ENCODE data around the gene PAQR5. TPM values are rescaled to one million over a fixed set of nuclear protein-coding genes. Genes with fewer than 3 reads are reported as not detected.

PAQR5 gene
- total RNA-seq, 1 experiment from 2014 or later: 3.4 TPM

DNA sequence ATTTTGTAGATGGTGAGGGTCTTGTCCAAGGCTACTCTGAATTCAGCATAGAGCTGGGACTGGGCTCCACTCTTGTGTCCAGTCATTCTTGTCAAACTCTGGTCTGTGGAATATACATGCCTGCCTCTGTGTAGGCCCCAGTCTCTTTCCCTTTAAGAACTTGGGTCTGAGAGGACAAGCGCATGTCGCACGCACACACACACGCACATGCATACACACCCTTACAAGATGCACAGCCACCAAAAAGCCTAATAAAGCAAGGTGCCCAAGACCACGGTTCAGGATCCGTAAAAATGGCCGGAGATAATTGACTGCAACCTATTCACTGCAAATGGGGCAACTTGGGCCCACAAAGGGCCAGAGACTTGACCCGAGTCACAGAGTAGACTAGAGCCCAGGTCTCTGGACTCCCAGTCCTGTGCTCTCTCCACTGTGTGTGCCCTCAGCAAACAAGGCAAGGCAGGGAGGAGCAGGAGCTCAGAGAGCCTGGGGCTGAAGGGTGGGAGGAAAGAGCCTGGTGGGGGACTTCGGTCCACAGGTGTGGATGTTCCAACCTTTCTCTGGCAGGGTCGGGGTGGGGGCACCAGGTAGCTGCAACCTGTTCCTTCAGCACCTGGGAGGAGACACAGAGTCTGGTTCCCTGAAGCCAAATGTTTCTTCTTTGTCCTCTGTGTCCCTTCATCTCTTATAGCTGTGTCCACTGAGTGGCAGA is 914 bp upstream of the PAQR5 start:
- no TSS peak for BruUV-seq (replicated peaks)
- intact Hi-C loops (cut with micrococcal nuclease; ENCODE audit: unreplicated experiment): loop anchor here (10.0 kb wide), 1 partner anchor 97 kb away; no protein-coding TSS in a partner anchor
- Mint-ChIP-seq H3K27ac (ENCODE audit: unreplicated experiment) (no peak overlapping the region), H3K27me3 (ENCODE audit: insufficient read depth, unreplicated experiment) (peaks cover 3% of the 10 kb centered on the region), H3K4me1 (ENCODE audit: low read depth, unreplicated experiment) (peaks cover 13% of the 10 kb centered on the region), H3K36me3 (ENCODE audit: insufficient read depth, unreplicated experiment) (no peaks in the 10 kb centered on the region), H3K9me3 (ENCODE audit: unreplicated experiment) (no peaks in the 10 kb centered on the region), H3K4me3 (ENCODE audit: unreplicated experiment) (peak overlapping the region; percentile 69)
- TF ChIP-seq, protein P1, sequence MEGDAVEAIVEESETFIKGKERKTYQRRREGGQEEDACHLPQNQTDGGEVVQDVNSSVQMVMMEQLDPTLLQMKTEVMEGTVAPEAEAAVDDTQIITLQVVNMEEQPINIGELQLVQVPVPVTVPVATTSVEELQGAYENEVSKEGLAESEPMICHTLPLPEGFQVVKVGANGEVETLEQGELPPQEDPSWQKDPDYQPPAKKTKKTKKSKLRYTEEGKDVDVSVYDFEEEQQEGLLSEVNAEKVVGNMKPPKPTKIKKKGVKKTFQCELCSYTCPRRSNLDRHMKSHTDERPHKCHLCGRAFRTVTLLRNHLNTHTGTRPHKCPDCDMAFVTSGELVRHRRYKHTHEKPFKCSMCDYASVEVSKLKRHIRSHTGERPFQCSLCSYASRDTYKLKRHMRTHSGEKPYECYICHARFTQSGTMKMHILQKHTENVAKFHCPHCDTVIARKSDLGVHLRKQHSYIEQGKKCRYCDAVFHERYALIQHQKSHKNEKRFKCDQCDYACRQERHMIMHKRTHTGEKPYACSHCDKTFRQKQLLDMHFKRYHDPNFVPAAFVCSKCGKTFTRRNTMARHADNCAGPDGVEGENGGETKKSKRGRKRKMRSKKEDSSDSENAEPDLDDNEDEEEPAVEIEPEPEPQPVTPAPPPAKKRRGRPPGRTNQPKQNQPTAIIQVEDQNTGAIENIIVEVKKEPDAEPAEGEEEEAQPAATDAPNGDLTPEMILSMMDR (IDR thresholded peaks at IDR 0.05; ENCODE audit: insufficient read depth in 1 of 2, low read depth in 1 of 2, low read length in 1 of 2, severe bottlenecking in 1 of 2, unreplicated experiment in 1 of 2): no peak
- H3K4me1 ChIP-seq: peaks cover 7% of the 10 kb centered on the region; the same call in 1 of the 2 replicates
- H3K36me3 ChIP-seq (ENCODE audit: control insufficient read depth, insufficient read depth, low read length): no peaks in the 10 kb centered on the region
- CTCF ChIA-PET: no interaction called here
- no peak overlapping the region for H3K4me3 ChIP-seq (ENCODE audit: low read depth, low read length)
- H3K9me3 ChIP-seq: no peaks in the 10 kb centered on the region
- DNase-seq: no peak
- POLR2A ChIA-PET: no interaction called here
- H3K27me3 ChIP-seq (replicated peaks; ENCODE audit: control insufficient read depth, insufficient read depth, low read length): no peaks in the 10 kb centered on the region

DNA sequence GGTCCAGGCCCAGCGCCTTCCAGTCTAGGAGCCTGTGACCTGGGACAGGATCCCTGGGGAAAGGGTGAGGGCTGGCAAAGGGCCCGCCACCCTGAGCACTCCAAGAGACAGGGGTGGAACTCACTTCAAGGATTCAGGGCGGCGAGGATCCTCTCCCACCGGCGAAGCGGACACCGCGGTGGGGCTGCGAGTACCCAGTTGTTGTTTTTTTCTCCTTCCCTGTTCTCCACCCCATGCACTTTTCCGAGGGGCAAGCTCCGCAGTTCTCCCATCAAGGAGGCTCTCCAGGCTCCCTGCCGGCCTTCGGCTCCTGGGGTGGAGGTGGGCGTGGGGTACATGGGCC is 387 bp upstream of the PAQR5 start:
- no TSS peak for BruUV-seq (replicated peaks)
- Mint-ChIP-seq H3K4me3 (ENCODE audit: unreplicated experiment) (peak overlapping the region; percentile 69), H3K27ac (ENCODE audit: unreplicated experiment) (no peak overlapping the region), H3K4me1 (ENCODE audit: low read depth, unreplicated experiment) (peaks cover 13% of the 10 kb centered on the region), H3K27me3 (ENCODE audit: insufficient read depth, unreplicated experiment) (peaks cover 3% of the 10 kb centered on the region), H3K36me3 (ENCODE audit: insufficient read depth, unreplicated experiment) (no peaks in the 10 kb centered on the region), H3K9me3 (ENCODE audit: unreplicated experiment) (no peaks in the 10 kb centered on the region)
- intact Hi-C loops (cut with micrococcal nuclease; ENCODE audit: unreplicated experiment): loop anchor here (10.0 kb wide), 1 partner anchor 96 kb away; no protein-coding TSS in a partner anchor
- no peak for DNase-seq
- no peaks in the 10 kb centered on the region for H3K27me3 ChIP-seq (replicated peaks; ENCODE audit: control insufficient read depth, insufficient read depth, low read length)
- H3K4me3 ChIP-seq (ENCODE audit: low read depth, low read length): peak overlapping the region; percentile 54
- TF ChIP-seq, protein P1 (IDR thresholded peaks at IDR 0.05; ENCODE audit: insufficient read depth in 1 of 2, low read depth in 1 of 2, low read length in 1 of 2, severe bottlenecking in 1 of 2, unreplicated experiment in 1 of 2): no peak
- ChIA-PET CTCF (no interaction called here), POLR2A (no interaction called here)
- H3K36me3 ChIP-seq (ENCODE audit: control insufficient read depth, insufficient read depth, low read length): no peaks in the 10 kb centered on the region
- peaks cover 7% of the 10 kb centered on the region; the same call in 1 of the 2 replicates for H3K4me1 ChIP-seq
- no peaks in the 10 kb centered on the region for H3K9me3 ChIP-seq

DNA sequence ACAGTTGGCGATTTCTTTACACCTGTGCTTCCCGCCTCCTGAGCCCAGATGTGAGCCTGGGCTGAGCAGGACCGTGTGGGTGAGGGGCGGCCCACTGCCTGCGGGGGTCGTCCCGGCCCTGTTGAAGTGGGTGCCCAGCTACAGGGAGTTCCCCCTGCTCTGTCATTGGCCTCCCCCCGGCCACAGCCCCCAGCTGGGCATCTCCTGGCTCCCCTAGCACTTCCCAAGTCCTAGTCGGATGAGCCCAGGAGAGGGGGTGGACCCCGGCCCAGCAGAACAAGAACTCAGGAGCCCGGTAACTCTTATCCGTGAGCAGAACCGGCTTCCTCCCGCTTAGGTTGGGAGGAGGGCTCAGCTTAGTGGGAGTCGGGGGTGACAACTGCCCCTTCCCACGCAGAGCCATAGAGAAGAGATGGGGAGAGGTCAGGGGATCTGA is 757 bp downstream of the PAQR5 start:
- intact Hi-C loops (cut with micrococcal nuclease; ENCODE audit: unreplicated experiment): loop anchor here (10.0 kb wide), 1 partner anchor 95 kb away; no protein-coding TSS in a partner anchor
- TF ChIP-seq, protein P1 (IDR thresholded peaks at IDR 0.05; ENCODE audit: insufficient read depth in 1 of 2, low read depth in 1 of 2, low read length in 1 of 2, severe bottlenecking in 1 of 2, unreplicated experiment in 1 of 2): no peak
- Histone ChIP-seq H3K36me3 (ENCODE audit: control insufficient read depth, insufficient read depth, low read length) (no peaks in the 10 kb centered on the region), H3K9me3 (no peaks in the 10 kb centered on the region), H3K27me3 (replicated peaks; ENCODE audit: control insufficient read depth, insufficient read depth, low read length) (no peaks in the 10 kb centered on the region), H3K4me3 (ENCODE audit: low read depth, low read length) (peak overlapping the region; percentile 54), H3K4me1 (peaks cover 7% of the 10 kb centered on the region; the same call in 1 of the 2 replicates)
- H3K4me3 Mint-ChIP-seq (ENCODE audit: unreplicated experiment): peak overlapping the region; percentile 69
- ChIA-PET POLR2A (no interaction called here), CTCF (no interaction called here)
- H3K36me3 Mint-ChIP-seq (ENCODE audit: insufficient read depth, unreplicated experiment): no peaks in the 10 kb centered on the region
- peaks cover 3% of the 10 kb centered on the region for H3K27me3 Mint-ChIP-seq (ENCODE audit: insufficient read depth, unreplicated experiment)
- H3K27ac Mint-ChIP-seq (ENCODE audit: unreplicated experiment): no peak overlapping the region
- H3K9me3 Mint-ChIP-seq (ENCODE audit: unreplicated experiment): no peaks in the 10 kb centered on the region
- peaks cover 13% of the 10 kb centered on the region for H3K4me1 Mint-ChIP-seq (ENCODE audit: low read depth, unreplicated experiment)
- BruUV-seq (replicated peaks): TSS peak; percentile 25
- no peak for DNase-seq
